CD4-positive, alpha-beta T cell (primary cell): ENCODE measurements around the gene CGNL1. TPM values are rescaled to one million over a fixed set of nuclear protein-coding genes. Genes with fewer than 3 reads are reported as not detected.

Experiments used
- ATAC-seq: fragments of 200-7000 bp; cut with Tn5 transposase; one replicate; pipeline ENCODE4 v1.10.0; 2022; ENCODE audit warnings: mild to moderate bottlenecking; ENCODE audit not compliant: poor library complexity
- CTCF ChIA-PET: fragments of 350-600 bp; sonication (Branson Sonifier 250); formaldehyde crosslinking; loops from one replicate; lab custom pipeline; 2021; ENCODE audit warnings: antibody characterized with exemption, inconsistent platforms; lab: Charles Lee
- POLR2A ChIA-PET: fragments of 350-600 bp; sonication (Branson Sonifier 250); formaldehyde crosslinking; loops from one replicate; lab custom pipeline; 2021; ENCODE audit warnings: antibody characterized with exemption, inconsistent platforms; lab: Charles Lee
- DNase-seq, 14 experiments: peaks; one replicate each; pipeline ENCODE4 v3.0.0-alpha.2; 2013 to 2020; ENCODE audit warnings: mixed read lengths in 2 of 14
- H3K27ac ChIP-seq, 2 donors: one replicate each; pipeline versions ENCODE4 v1.5.1 to v1.7.0; 2013; ENCODE audit warnings: low read length in 2 of 2, low read depth in 1 of 2, mild to moderate bottlenecking in 1 of 2
- H3K27me3 ChIP-seq, 2 experiments: 1 replicate in 1 of 2; 2 replicates in 1 of 2; pipeline versions ENCODE4 v1.6.1 to v1.7.0; 2013; ENCODE audit warnings: low read length in 2 of 2, control low read depth in 1 of 2, mild to moderate bottlenecking in 1 of 2, moderate library complexity in 1 of 2; ENCODE audit not compliant: insufficient read depth in 2 of 2, control insufficient read depth in 1 of 2
- H3K36me3 ChIP-seq: one replicate; pipeline ENCODE4 v1.6.1; 2013; ENCODE audit warnings: low read length, control low read depth; ENCODE audit not compliant: insufficient read depth
- H3K4me1 ChIP-seq: one replicate; pipeline ENCODE4 v1.6.1; 2013; ENCODE audit warnings: low read length, control low read depth; ENCODE audit not compliant: insufficient read depth
- H3K4me3 ChIP-seq: one replicate; pipeline ENCODE4 v1.5.1; 2013; ENCODE audit warnings: mild to moderate bottlenecking, low read length, moderate library complexity
- H3K9me3 ChIP-seq, 2 experiments: 1 replicate in 1 of 2; 2 replicates in 1 of 2; pipeline versions ENCODE4 v1.6.1 to v1.7.0; 2013; ENCODE audit warnings: low read length in 2 of 2, mild to moderate bottlenecking in 2 of 2, control low read depth in 1 of 2, moderate library complexity in 1 of 2; ENCODE audit not compliant: control insufficient read depth in 1 of 2, insufficient read depth in 1 of 2
- H3K27ac Mint-ChIP-seq: one replicate; pipeline ENCODE4 v1.8.0; 2020; ENCODE audit warnings: mixed read lengths
- H3K27me3 Mint-ChIP-seq: one replicate; pipeline ENCODE4 v1.8.0; 2021; ENCODE audit warnings: mixed read lengths
- H3K36me3 Mint-ChIP-seq: one replicate; pipeline ENCODE4 v1.8.0; 2021; ENCODE audit warnings: low read depth, mixed read lengths
- H3K4me1 Mint-ChIP-seq: one replicate; pipeline ENCODE4 v1.8.0; 2021; ENCODE audit warnings: low read depth, mixed read lengths
- H3K4me3 Mint-ChIP-seq: one replicate; pipeline ENCODE4 v1.8.0; 2020; ENCODE audit warnings: mild to moderate bottlenecking, mixed read lengths
- H3K9me3 Mint-ChIP-seq: one replicate; pipeline ENCODE4 v1.8.0; 2020; ENCODE audit warnings: mixed read lengths
- CTCF ChIP-seq: fragments of 200-600 bp; IDR thresholded peaks from one replicate; pipeline ENCODE4 v1.8.0; 2022; ENCODE audit warnings: antibody characterized with exemption, mild to moderate bottlenecking
- intact Hi-C, 2 experiments: fragments of 100-400 bp; cut with DNase I in 1 of 2; cut with micrococcal nuclease in 1 of 2; formaldehyde crosslinking; loops; one replicate each; pipeline versions ENCODE4 v1.15.1 to v1.9.0; 2023 to 2025; cut with DNase I, micrococcal nuclease
- total RNA-seq, 174 experiments: library from RNA in 2 of 174; stranded (reverse) in 2 of 174; gene quantifications; one replicate each; pipeline ENCODE4 v1.2.3 and lab custom pipeline; 2021 to 2026

The CGNL1 gene
- total RNA-seq, 2 experiments from 2014 or later, result not detected

- no peaks in the 10 kb centered on the region for H3K27me3 ChIP-seq
- intact Hi-C loops, result no loop called here
- H3K4me3 ChIP-seq, result no peak overlapping the region
- ChIA-PET CTCF (no interaction called here), POLR2A (no interaction called here)
- no peak overlapping the region for H3K27ac ChIP-seq
- H3K4me1 Mint-ChIP-seq, result no peaks in the 10 kb centered on the region
- H3K4me3 Mint-ChIP-seq, result no peak overlapping the region
- H3K27ac Mint-ChIP-seq, result no peak overlapping the region
- H3K9me3 Mint-ChIP-seq, result no peaks in the 10 kb centered on the region
- no peak for ATAC-seq
- no peak for DNase-seq
- H3K4me1 ChIP-seq, result no peaks in the 10 kb centered on the region
- TF ChIP-seq CTCF, result no peak
- peaks cover 7% of the 10 kb centered on the region for H3K27me3 Mint-ChIP-seq
- H3K36me3 ChIP-seq, result no peaks in the 10 kb centered on the region
- no peaks in the 10 kb centered on the region for H3K36me3 Mint-ChIP-seq
- H3K9me3 ChIP-seq, result no peaks in the 10 kb centered on the region
Observed at GRCh38 chr15:57509965-57510364, 133.7 kb downstream of the CGNL1 start.

- Histone ChIP-seq H3K9me3 (no peaks in the 10 kb centered on the region), H3K36me3 (no peaks in the 10 kb centered on the region), H3K4me3 (no peak overlapping the region), H3K27ac (no peak overlapping the region), H3K4me1 (no peaks in the 10 kb centered on the region), H3K27me3 (no peaks in the 10 kb centered on the region)
- no peaks in the 10 kb centered on the region for H3K4me1 Mint-ChIP-seq
- no peak overlapping the region for H3K27ac Mint-ChIP-seq
- DNase-seq (no peak), ATAC-seq (no peak)
- CTCF ChIA-PET, result no interaction called here
- POLR2A ChIA-PET, result no interaction called here
- no peak for TF ChIP-seq CTCF
- H3K4me3 Mint-ChIP-seq, result no peak overlapping the region
- peaks cover 11% of the 10 kb centered on the region for H3K27me3 Mint-ChIP-seq
- H3K36me3 Mint-ChIP-seq, result no peaks in the 10 kb centered on the region
- H3K9me3 Mint-ChIP-seq, result no peaks in the 10 kb centered on the region
- intact Hi-C loops, result no loop called here
Observed at GRCh38 chr15:57510647-57511046, 134.3 kb downstream of the CGNL1 start.

- H3K4me1 ChIP-seq, result no peaks in the 10 kb centered on the region
- no peak for ATAC-seq
- Mint-ChIP-seq H3K36me3 (no peaks in the 10 kb centered on the region), H3K9me3 (no peaks in the 10 kb centered on the region), H3K27me3 (peaks cover 11% of the 10 kb centered on the region), H3K4me1 (no peaks in the 10 kb centered on the region), H3K27ac (no peak overlapping the region), H3K4me3 (no peak overlapping the region)
- POLR2A ChIA-PET, result no interaction called here
- H3K4me3 ChIP-seq, result no peak overlapping the region
- no peak for DNase-seq
- no peaks in the 10 kb centered on the region for H3K9me3 ChIP-seq
- intact Hi-C loops, result no loop called here
- CTCF ChIA-PET, result no interaction called here
- TF ChIP-seq CTCF, result no peak
- no peak overlapping the region for H3K27ac ChIP-seq
- H3K27me3 ChIP-seq, result no peaks in the 10 kb centered on the region
- H3K36me3 ChIP-seq, result no peaks in the 10 kb centered on the region
Observed at GRCh38 chr15:57516327-57517029, 140.2 kb downstream of the CGNL1 start.
